GM12891 (cell line): ENCODE measurements around the gene CLCN7.

Experiments used
- PAX5 ChIP-seq: IDR thresholded peaks from 2 replicates; pipeline ENCODE4 v1.6.1; 2011; ENCODE audit warnings: low read length, moderate library complexity, mild to moderate bottlenecking; ENCODE audit not compliant: insufficient read depth, severe bottlenecking
- POLR2A ChIP-seq: IDR thresholded peaks from 2 replicates; pipeline ENCODE4 v1.6.1; 2011; ENCODE audit warnings: low read depth, low read length, control low read depth
- POLR2AphosphoS5 ChIP-seq: IDR thresholded peaks from 2 replicates; pipeline ENCODE4 v1.6.1; 2011; ENCODE audit warnings: low read depth, low read length, control low read depth
- SPI1 ChIP-seq: IDR thresholded peaks from 2 replicates; pipeline ENCODE4 v1.6.1; 2011; ENCODE audit warnings: low read depth, low read length, control low read depth
- TAF1 ChIP-seq: IDR thresholded peaks from 2 replicates; pipeline ENCODE4 v1.6.1; 2011; ENCODE audit warnings: low read depth, low read length, control low read depth

GRCh38 chr16:1505073-1505844 is 30.4 kb upstream of the CLCN7 start:
- TF ChIP-seq POLR2AphosphoS5 (no peak), POLR2A (no peak), TAF1 (no peak), SPI1 (no peak), PAX5 (no peak)
